HG03460 (cell line): ENCODE measurements around the gene PGM3.

Experiments
- ATAC-seq: cut with Tn5 transposase; IDR thresholded peaks from one replicate; pipeline ENCODE4 v1.9.1; 2021; ENCODE audit not compliant: unreplicated experiment

The PGM3 gene

GRCh38 chr6:83124553-83124952, 68.5 kb downstream of the PGM3 start:
- no peak for ATAC-seq

GRCh38 chr6:83119742-83120300, 73.2 kb downstream of the PGM3 start:
- no peak for ATAC-seq

DNA sequence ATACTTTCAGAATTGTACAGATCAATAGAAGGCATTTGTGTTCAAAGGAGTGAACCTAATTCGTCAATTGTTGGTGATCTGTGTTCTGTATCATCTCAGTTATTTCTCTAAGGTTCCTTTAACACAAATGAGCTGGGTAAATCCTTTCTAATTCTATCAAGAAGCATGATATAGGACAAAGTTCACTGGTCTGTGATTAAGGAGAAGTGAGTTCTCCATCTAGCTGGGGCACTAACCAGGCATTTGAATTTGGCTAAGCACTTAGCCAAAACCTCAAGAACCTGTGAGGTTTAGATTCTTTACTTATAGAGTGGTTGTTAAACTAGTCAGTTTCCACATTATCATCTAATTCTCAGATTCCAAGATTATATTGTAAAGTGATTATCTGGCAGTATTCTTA, 75.3 kb downstream of the PGM3 start:
- ATAC-seq = no peak
